MCF 10A (cell line): ENCODE results near the gene HS6ST2. TPM values are rescaled to one million over a fixed set of nuclear protein-coding genes. Genes with fewer than 3 reads are reported as not detected.

ENCODE experiments used
- BruUV-seq: library from RNA; stranded (reverse); fragments of 400-500 nt; replicated peaks from 2 replicates; lab custom pipeline; 2021; lab: Mats Ljungman, UMichigan
- CTCF ChIA-PET: fragments of 300-600 bp; sonication (Branson Sonifier 250); formaldehyde crosslinking; extraction: SDS; loops from one replicate; lab custom pipeline; 2021; ENCODE audit warnings: antibody characterized with exemption, inconsistent platforms; lab: Yijun Ruan, JAX
- POLR2A ChIA-PET: fragments of 300-600, 350-650 bp; sonication (Branson Sonifier 250); formaldehyde crosslinking; extraction: SDS; loops from one replicate; lab custom pipeline; 2020; ENCODE audit warnings: antibody characterized with exemption, inconsistent platforms; lab: Yijun Ruan, JAX
- DNase-seq: peaks from one replicate; pipeline ENCODE4 v3.0.0-alpha.2; 2018; ENCODE audit not compliant: unreplicated experiment
- H3K27ac Mint-ChIP-seq: one replicate; pipeline ENCODE4 v1.8.0; 2022; ENCODE audit warnings: mild to moderate bottlenecking, low read depth, mixed read lengths; ENCODE audit not compliant: unreplicated experiment
- H3K27me3 Mint-ChIP-seq: one replicate; pipeline ENCODE4 v1.8.0; 2022; ENCODE audit warnings: mixed read lengths; ENCODE audit not compliant: insufficient read depth, unreplicated experiment
- H3K36me3 Mint-ChIP-seq: one replicate; pipeline ENCODE4 v1.8.0; 2022; ENCODE audit warnings: mild to moderate bottlenecking, moderate library complexity, mixed read lengths; ENCODE audit not compliant: insufficient read depth, unreplicated experiment
- H3K4me1 Mint-ChIP-seq: one replicate; pipeline ENCODE4 v1.8.0; 2022; ENCODE audit warnings: mixed read lengths; ENCODE audit not compliant: insufficient read depth, unreplicated experiment
- H3K4me3 Mint-ChIP-seq: one replicate; pipeline ENCODE4 v1.8.0; 2022; ENCODE audit warnings: mild to moderate bottlenecking, moderate library complexity, mixed read lengths; ENCODE audit not compliant: unreplicated experiment
- H3K9me3 Mint-ChIP-seq: one replicate; pipeline ENCODE4 v1.8.0; 2022; ENCODE audit warnings: mixed read lengths; ENCODE audit not compliant: unreplicated experiment
- CTCF ChIP-seq: fragments of 200-600 bp; IDR thresholded peaks from one replicate; pipeline ENCODE4 v1.8.0; 2022; ENCODE audit warnings: antibody characterized with exemption, mild to moderate bottlenecking; ENCODE audit not compliant: unreplicated experiment
- intact Hi-C: fragments of 100-400 bp; cut with micrococcal nuclease; formaldehyde crosslinking; loops from 2 replicates; pipeline ENCODE4 v1.14.1; 2022
- total RNA-seq: library from RNA; stranded (reverse); gene quantifications from 2 replicates; pipeline ENCODE4 v1.2.3, GENCODE V29; 2022

The HS6ST2 gene
- total RNA-seq, 1 experiment from 2014 or later: 26.1 TPM

- no peaks in the 10 kb centered on the region for H3K9me3 Mint-ChIP-seq
- intact Hi-C loops: no loop called here
- no peak overlapping the region for H3K4me3 Mint-ChIP-seq
- POLR2A ChIA-PET: no interaction called here
- no peaks in the 10 kb centered on the region for H3K4me1 Mint-ChIP-seq
- no peak for DNase-seq
- H3K36me3 Mint-ChIP-seq: no peaks in the 10 kb centered on the region
- H3K27me3 Mint-ChIP-seq: peaks cover 84% of the 10 kb centered on the region
- no peak overlapping the region for H3K27ac Mint-ChIP-seq
- no peak for TF ChIP-seq CTCF
- BruUV-seq: no TSS peak
- CTCF ChIA-PET: interaction anchor here (0.6 to 3.9 kb wide), 4 partner anchors 11 to 510 kb away, joined by 3 to 32 read pairs (median 4); no protein-coding TSS in a partner anchor
Observed at GRCh38 chrX:132602701-132603100, 355.7 kb downstream of the HS6ST2 start.

GRCh38 chrX:132594999-132595398, 363.4 kb downstream of the HS6ST2 start:
- H3K27ac Mint-ChIP-seq: no peak overlapping the region
- DNase-seq: no peak
- no peak overlapping the region for H3K4me3 Mint-ChIP-seq
- H3K9me3 Mint-ChIP-seq: no peaks in the 10 kb centered on the region
- peaks cover 64% of the 10 kb centered on the region for H3K27me3 Mint-ChIP-seq
- H3K36me3 Mint-ChIP-seq: no peaks in the 10 kb centered on the region
- ChIA-PET CTCF (interaction anchor here (0.6 to 2.5 kb wide), 4 partner anchors 18 to 602 kb away, joined by 3 to 13 read pairs (median 8); no protein-coding TSS in a partner anchor), POLR2A (no interaction called here)
- no TSS peak for BruUV-seq
- intact Hi-C loops: no loop called here
- no peaks in the 10 kb centered on the region for H3K4me1 Mint-ChIP-seq
- no peak for TF ChIP-seq CTCF

- BruUV-seq: no TSS peak
- ChIA-PET CTCF (interaction anchor here (0.6 to 2.5 kb wide), 4 partner anchors 19 to 835 kb away, joined by 3 to 13 read pairs (median 8); no protein-coding TSS in a partner anchor), POLR2A (no interaction called here)
- Mint-ChIP-seq H3K4me3 (no peak overlapping the region), H3K27me3 (peaks cover 69% of the 10 kb centered on the region), H3K36me3 (no peaks in the 10 kb centered on the region), H3K27ac (no peak overlapping the region), H3K4me1 (no peaks in the 10 kb centered on the region), H3K9me3 (no peaks in the 10 kb centered on the region)
- TF ChIP-seq CTCF: no peak
- DNase-seq: no peak
- intact Hi-C loops: no loop called here
Observed at GRCh38 chrX:132594129-132594528, 364.3 kb downstream of the HS6ST2 start.

- no TSS peak for BruUV-seq
- no peak overlapping the region for H3K27ac Mint-ChIP-seq
- H3K36me3 Mint-ChIP-seq: no peaks in the 10 kb centered on the region
- no peak for DNase-seq
- ChIA-PET CTCF (interaction anchor here (1.0 to 2.5 kb wide), 5 partner anchors 101 to 576 kb away, joined by 3 to 13 read pairs (median 4); no protein-coding TSS in a partner anchor), POLR2A (interaction anchor here (1.1 kb wide), 1 partner anchor 366 kb away, joined by 3 read pairs; no protein-coding TSS in a partner anchor)
- intact Hi-C loops: loop anchor here (1.0 to 2.0 kb wide), 2 partner anchors 300 to 367 kb away; no protein-coding TSS in a partner anchor
- H3K27me3 Mint-ChIP-seq: peaks cover 74% of the 10 kb centered on the region
- H3K4me3 Mint-ChIP-seq: no peak overlapping the region
- H3K9me3 Mint-ChIP-seq: no peaks in the 10 kb centered on the region
- no peaks in the 10 kb centered on the region for H3K4me1 Mint-ChIP-seq
- peak; percentile 18 for TF ChIP-seq CTCF
Observed at GRCh38 chrX:132592880-132593279, 365.5 kb downstream of the HS6ST2 start.
